Fibroblast of upper back skin (primary cell): ENCODE measurements around the gene DUSP5.
"Not testable (repeated sequence)": the region's sequence is repeated elsewhere in the genome, so short reads cannot be mapped to it uniquely, and the experiment has no call there.

ENCODE experiments used
- DNase-seq: peaks from one replicate; pipeline ENCODE4 v3.0.0-alpha.2; 2013

DUSP5 gene

DNA sequence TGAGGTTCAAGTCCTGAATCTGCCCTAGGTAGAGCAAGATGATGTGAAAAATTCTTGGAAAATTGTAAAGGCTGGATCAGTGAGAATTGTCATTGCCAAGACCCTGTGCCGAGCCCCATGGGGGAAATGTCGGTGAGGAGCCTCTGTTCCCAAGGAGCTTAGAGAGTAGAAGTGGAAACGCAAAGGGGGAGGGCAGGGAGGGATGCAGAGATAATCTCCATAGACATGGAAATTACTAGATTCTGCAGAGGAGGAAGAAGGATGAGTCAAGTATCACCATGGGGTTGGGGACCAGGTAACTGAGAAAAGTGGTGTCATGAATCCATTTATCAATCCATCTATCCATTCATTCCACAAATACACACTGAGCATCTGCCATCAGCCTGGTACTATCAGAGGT is 26.0 kb downstream of the DUSP5 start:
- DNase-seq, result no peak

DNA sequence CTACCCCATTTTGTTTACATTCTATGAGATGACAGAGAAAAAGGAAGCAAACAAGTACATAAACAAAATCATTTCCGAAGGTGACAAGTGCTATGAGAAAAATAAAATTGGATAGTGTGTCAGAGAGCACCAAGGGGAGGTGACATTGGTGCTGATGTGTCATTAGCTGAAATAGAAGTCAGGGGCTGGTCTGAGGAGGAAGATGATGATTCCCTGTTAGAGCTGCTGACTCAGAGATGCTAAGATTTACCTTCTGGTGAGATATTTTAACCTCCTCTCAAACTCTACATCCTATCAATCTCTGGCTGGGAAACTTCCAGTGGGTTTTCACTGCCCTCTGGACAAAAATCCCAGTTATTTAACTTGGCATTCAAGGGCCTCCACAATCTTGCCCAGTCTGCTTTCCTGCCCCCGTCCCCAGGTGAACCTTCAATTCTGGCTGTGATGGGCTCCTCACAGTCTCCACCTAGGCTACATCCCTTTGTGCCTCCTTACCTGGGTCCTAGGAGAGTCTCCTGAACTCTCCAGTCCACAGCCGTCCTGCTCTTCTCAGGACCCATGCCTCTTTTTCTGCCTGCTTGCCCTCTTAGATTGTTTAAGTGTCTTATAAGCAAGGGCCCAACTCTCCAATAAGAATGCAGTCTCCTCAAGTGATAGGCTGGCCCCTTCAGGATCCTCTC is 26.6 kb downstream of the DUSP5 start:
- no peak for DNase-seq

DNA sequence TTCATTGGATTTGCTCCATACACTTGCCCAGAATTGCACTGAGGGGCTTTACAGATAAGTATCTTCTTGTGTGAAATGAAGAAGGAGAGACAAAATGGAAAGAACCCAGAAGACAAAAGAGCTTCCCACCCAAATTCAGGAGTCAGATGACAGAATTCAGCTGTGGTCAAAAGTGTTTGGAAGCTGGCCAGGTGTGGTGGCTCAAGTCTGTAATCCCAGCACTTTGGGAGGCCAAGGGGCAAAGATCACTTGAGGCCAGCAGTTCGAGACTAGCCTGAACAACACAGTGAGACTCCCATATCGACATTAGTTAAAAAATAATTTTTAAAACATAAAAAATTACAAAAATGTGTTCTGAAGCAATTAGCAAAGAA is 27.1 kb downstream of the DUSP5 start:
- no peak for DNase-seq

DNA sequence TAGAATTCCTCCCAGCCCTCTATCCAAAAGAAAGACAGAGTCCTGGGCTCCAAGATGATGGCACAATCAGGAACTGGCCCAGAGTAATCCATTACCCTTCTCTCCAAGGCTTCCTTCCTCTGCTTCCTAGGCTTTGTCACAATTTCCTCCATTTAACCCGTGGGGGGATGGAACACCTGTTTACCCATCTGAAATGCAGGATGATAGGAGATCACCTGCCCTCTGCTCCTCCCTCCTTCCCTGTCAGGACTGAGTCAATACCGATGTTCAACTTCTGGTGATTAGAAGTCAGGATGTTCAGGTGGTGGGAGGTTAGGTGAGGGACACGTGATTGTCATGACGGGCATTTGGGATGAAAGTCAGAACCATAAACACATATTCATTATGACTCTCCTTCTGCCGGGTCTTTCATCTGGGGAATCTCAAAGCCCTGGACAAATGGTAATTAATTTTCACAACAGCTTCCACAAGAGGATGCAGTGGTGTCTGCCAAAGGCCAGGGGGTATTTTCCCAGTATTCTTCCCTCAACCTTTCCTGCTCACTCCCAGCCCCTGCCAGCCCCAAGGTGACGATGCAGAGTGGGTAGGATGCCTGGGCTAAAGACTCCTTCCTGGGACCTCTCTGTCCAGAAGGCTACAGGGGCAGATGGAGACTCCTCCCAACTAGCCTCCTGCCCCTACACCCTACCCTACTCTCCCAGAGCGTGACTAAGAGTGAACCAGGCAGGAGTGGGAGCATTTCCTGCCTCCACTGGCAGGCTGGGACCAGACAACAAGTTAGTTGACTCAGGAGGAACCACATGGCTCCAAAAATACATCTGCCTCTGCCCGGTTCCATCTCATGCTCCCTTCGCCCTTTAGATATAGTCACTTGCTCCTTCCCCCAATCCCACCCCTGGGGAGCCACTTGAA is 27.9 kb downstream of the DUSP5 start:
- DNase-seq, result peak; percentile 43

DNA sequence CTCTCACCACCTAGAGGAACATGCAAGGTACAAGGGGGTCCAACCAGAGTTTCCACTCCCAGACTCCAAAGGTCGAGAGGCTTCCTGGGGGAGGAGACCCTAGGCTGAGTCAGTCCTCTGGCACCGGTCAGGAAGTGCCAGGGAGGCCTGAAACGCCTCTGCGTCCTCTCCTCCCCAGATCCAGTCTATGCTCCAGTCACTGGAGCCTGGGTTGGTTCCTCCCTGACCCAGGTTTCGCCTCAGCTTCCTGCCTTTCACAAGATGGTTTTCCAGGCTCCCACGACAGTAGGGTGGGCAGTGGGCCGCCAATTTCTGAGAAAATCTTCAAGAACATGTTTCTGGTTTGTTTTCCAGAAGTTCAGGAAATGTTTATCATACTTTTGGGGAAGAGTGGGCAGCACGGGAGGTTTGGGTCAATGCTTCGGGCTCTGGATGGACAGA is 30.0 kb downstream of the DUSP5 start:
- no peak for DNase-seq

DNA sequence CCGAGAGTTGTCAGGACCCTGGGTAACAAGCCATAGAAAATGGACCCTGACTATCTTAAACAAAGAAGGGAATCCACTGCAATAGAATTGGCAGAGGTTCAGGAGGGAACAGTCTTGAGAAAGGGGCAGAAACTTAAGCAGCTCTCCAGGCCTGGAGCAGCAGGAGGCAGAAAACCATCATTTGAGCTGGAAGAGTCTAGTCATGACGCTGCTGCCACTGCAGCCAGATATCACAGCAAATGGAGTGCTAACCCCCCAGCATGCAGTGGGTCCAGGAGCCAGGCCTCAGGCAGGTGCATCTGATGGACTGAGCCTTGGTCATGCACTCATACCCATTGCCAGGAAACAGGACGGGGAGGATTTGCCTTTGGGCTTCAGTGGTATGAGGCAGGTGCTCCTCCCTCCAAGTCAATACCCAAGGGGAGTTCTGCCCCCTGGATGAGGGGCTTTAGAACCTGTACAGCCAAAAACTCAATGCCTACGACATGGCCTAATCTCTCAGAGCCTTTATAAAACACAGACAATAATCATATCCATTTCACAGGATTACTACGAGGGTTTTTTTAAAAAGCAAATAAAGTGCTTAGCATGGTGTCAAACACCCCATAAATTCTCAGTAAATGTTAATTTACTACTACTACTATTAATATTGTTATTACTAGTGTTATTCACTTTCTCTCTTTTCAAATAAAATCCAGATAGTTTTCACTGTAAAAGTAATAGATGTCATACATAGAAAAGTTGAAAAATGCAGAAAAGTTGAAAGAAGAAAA is 30.7 kb downstream of the DUSP5 start:
- peak; percentile 43 for DNase-seq

DNA sequence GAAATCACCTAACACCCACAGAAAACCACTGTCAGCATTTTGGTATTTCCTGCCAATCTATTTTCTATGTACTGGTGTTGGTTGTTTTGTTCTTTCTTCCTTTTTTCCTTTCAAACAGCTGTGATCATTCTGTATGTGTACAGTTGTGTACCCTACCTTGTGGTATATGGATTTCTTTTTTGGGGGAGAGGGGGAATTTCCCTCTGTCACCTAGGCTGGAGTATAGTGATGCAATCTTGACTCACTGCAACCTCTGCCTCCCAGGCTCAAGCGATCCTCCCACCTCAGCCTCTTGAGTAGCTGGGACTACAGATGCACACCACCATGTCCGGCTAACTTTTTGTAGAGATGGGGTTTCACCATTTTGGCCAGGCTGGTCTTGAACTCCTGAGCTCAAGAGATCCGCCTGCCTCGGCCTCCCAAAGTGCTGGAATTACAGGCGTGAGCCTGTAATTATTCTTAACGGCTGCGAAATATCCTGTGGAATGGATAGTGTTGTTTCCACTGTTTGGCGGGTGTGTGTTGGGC is 31.4 kb downstream of the DUSP5 start:
- not testable (repeated sequence) for DNase-seq

DNA sequence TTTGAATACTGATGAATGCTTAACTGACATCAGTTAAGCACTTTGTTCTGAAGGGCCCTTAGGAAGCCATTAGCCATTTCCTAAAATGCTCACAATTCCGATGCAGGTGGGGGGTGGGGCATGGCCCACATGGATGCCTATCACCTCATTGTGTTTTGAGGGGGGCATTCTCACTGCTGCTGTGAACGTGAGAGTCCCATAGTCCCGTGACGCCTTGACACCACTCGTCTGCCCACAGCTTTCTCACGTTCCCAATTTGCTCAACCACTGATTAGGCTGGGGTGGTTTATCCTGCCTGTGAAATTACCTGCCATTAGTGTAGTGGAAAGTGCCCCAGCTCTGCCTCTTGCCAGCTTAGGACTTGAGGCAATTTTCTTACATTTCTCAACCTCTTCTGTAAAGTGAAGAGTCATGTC is 31.9 kb downstream of the DUSP5 start:
- no peak for DNase-seq

DNA sequence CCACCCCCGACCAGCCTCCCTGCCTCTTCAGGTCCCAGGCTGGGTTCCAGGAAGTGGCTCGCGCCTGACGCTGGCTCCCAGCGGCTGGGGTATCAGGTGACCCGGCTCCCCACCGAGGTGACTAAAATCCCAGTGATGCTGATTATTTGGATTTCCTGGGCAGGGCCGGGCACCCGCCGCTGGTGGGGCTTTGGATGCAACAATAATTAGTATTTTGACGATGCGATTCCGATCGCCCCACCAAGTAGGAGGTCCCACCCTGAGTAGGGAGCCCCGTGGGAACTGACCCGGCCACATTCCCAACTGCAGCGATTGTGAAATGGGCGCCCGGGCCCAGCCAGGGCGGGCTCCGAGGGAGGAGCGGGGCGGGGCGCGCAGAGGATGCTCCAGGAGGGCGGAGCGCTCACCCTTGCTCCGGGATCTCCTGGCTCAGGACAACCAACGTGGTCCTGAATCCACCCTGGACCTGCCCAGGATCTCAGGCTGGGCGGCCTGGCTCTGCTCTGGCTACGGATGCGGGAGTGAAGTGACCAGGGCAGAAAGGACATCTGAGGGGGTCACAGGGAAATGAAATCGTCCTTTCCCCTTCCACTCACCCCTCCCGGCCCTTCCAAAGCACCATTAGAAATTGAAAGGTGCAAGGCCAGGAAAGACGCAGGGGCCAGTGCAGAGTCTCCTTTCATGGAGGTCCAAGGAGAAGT is 32.6 kb downstream of the DUSP5 start:
- peak; percentile 47 for DNase-seq

DNA sequence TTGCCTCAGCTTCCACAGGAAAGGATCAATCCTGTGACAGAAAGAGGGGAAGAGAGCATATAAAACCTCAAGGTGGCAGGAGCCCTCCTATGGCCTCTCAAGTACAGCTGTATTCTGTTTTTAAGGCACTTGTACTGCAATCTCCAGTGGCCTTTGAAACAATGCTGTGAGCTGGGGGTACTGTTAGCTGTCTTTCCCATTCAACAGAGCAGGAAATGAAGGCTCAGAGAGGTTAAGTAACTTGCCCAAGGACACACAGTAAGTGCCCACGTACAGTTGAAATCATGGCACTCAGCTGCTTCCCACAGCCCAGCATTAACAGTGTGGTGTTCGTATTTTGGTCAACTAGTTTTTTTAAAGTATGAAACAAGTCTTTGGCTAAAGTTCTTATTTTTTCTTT is 34.0 kb downstream of the DUSP5 start:
- no peak for DNase-seq

DNA sequence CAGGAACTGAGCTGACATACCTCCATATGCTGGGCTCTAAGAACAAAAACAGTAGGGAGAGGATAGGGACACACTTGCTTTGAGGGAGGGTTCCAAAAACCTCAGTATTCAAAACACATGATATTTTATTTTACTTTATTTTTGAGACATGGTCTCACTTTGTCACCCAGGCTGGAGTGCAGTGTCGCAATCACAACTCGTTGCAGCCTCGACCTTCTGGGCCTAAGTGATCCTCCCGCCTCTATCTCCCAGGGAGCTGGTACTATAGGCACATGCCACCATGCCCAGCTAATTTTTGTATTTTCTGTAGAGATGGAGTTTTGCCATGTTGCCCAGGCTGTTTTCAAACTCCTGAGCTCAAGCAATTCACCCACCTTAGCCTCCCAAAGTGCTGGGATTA is 34.9 kb downstream of the DUSP5 start:
- DNase-seq, result not testable (repeated sequence)

DNA sequence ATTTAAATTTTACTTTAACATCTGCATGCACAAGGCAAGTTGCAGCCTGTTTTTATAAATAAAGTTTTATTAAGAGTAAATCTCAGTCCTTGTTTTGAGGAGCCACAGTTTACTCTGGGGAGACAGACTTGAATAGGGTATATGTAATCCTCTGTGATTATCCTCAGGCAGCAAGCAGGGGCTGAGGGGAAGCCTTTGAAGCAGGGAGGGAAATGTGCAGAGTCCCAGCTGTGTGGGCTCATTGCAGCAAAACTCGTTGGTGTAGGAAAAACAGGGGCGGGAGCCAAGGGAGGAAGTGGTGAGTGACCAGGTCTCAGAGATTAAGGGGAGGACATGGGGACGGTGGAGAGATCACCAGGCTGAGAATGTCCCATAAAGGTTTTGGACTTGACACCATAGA is 35.4 kb downstream of the DUSP5 start:
- no peak for DNase-seq

DNA sequence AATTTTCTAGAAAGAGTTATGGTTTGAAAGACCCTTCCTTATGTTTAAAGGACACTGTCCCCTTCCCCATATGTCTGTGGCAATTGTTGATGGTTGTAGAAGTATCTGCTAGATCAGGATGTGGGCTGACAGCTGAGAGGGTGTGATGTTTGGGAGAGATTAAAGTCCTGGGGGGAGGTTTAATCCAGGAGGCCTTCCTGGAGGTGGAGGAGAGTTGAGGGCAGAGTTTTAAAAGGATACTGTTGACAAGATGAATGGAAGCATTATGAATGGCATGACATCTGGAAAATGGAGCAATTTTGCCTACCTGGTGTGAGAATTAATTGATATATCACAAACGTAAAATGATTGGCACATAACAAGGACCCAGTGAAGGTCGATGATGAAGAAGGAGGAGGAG is 36.9 kb downstream of the DUSP5 start:
- no peak for DNase-seq

DNA sequence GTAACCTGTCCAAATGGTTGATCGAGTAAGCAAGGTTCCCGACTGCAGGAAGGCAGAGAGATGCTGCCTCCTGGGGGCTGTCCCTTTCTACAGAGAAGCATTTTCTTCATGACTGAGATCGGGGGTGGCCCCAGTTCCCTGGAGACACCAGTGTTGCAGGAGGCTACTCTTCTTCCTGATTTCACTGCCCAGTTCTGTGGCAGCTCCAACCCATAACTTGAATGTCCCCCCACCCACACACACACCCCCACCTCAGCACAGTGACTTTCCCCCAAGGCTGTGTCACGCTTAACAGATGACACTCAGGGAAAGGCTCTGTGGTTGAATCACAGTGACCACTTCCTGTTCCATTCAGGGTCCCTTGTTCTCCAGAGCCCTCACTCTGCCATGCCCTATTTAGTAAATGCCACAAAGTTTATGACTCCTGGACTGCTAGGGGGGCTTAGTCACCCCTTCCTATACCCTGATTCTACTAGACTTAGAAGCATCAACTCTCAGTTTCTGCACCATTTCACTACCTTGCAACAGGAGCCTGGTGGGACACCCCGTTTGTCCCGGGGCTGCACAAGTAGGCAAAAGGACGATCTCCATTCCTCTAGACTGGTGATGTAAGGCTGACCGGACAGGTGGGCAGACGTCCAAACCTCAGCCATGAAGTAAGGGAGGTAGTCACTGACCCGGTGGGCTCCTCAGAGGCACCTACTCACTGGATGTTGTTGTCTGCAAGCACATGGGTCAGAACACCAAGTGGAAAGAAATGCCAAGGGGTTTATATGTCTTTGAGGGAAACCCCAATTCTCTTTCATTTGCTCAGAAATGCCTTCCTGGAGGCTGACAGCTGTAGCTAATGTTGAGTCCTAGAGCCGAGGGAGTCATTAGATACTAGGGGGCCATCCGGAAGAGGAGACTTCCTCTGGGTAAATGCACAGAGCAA is 38.5 kb downstream of the DUSP5 start:
- peak; percentile 74 for DNase-seq

DNA sequence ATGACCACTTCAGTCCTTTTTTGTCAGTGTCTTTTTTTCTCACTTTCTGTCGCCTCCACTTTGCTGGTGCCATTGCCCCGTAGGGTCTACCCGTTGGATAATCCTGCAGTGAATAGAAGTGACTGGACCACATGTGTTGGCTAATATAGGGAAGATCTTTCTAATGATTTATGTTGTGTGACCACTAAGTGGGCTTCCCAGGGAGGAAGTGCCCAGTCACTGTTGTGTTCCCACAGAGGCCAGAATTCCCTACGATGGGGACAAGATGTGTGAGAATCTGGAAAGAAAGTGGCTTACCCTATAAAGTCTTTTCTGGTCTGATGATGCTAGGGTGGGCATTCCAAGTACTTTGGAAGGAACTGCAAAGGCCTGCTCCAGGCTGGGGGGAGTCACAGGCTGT is 41.4 kb downstream of the DUSP5 start:
- DNase-seq, result no peak

DNA sequence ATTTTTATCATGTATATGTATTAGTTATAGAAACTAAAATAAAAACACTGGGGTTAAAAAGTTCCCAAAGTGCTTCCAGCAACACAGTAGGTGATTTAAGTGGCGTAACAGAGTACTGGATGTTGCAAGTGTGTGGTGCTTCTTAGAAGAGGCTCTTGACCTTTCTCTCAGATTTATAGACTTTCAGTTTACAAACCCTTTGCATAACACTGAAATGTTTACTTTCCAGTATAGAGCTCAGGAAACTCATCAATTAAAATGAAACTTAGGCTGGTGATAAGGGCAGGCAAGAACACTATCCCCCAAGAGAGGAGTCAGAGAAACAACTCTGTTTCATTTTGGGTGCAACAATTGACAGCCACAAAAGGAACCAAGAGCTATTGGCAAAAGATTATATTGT is 42.3 kb downstream of the DUSP5 start:
- DNase-seq, result no peak

DNA sequence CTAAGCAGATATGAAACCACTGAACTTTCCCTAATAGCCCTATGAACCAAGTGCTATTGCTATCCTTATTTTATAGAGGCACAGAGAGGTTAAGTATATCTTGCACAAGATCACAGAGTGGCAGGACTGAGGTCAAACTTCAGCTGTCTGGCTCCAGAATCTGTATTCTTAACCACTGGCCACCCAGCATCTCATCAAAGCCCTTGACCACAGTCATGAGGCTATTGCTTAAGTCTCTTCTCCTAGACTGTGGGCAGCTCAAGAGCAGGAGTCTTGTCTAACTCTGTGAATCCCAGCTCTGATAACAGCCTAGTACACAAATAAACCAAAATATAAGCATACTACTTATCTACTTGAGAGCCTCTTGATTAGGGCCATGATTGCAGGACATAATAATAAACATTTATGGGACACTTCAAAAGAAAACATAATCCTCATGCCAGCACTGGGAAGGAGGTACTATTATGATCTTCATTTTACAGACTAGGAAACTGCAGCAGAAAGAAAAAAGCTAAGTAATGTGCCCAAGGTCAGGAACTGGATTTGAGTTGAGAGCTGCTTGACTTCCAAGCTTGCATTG is 47.3 kb downstream of the DUSP5 start:
- DNase-seq, result no peak

DNA sequence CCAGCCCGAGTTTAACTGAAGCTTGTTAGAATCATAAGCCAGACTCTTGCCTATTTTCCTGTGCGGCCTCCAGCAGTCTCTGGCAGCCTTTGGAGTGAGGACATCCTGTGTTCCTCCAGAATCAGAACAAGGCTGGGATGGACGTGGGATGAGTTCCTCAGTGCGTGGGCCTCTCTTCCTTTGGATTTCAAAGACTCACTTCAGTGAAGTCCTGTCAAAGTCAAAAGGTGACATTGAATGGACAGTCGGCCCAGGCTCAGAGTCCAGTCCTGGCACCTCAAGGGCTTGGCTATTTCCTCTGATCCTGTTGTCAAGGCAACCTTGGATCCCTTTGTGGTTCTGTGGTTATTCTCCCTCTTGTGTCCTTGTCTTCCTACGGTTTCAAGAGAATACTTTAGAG is 48.4 kb downstream of the DUSP5 start:
- no peak for DNase-seq

DNA sequence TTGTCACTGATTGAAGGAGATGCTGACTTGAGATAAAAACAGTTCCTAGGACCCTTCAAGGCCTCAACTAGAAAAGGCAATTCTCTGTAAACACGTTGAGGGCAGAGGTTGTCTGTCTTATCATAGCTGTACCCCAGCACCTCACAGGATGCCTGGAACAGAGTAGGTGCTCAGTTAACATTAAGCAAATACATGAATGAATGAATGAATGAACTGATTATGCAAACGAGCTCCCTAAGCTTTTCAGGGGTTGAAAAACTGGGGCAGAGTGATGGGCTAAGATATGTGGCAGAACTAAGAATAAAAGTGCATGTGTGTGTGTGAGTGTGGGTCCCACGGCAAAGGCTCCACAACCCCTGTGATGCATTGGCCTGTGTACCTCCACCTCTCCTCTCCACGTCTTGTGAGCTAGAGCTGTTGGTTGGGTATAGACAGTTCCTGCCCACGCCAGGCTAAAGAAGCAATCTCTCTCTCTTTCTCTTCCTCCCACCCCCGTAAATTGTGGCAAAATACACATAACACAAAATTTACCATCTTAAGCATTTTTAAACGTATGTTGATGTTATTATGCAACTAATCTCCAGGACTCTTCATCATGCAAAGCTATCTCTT is 48.9 kb downstream of the DUSP5 start:
- no peak for DNase-seq

DNA sequence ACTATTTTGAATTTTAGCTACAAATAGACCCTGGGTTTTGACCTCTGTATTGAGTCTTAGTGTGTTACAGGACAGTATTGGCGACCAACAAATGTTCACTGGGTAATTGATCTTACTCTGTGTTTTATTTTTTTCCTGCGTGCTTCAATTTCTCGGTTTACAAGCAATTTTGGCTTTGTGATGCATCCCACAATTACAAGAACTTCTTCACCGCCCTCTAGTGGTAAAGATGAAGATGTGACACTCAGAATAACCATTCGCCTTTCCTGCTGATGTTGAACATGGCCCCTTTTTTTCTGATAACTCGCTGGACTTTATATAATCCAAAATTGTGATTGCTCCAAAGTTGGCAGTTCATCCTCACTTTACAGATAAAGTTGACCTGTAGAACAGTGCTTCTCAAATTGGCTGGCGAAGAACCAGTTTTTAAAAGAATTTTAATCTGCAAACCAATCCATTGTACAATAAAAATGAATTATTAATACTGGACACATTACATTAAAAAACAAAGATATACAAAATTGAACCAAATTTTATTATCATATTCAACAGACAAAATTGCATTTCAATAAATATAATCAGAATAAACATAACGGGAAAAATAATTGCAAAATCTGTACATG is 49.5 kb downstream of the DUSP5 start:
- DNase-seq, result peak; percentile 65
